Hematopoietic multipotent progenitor cell treated with erythropoietin and hydrocortisone succinate and interleukin-3 and kit ligand, for 6 days (in vitro differentiated cells): Measurements from ENCODE around the gene COX7A2.

Experiments used
- DNase-seq: peaks from one replicate; pipeline ENCODE4 v3.0.0-alpha.2; 2015

Gene COX7A2

DNA sequence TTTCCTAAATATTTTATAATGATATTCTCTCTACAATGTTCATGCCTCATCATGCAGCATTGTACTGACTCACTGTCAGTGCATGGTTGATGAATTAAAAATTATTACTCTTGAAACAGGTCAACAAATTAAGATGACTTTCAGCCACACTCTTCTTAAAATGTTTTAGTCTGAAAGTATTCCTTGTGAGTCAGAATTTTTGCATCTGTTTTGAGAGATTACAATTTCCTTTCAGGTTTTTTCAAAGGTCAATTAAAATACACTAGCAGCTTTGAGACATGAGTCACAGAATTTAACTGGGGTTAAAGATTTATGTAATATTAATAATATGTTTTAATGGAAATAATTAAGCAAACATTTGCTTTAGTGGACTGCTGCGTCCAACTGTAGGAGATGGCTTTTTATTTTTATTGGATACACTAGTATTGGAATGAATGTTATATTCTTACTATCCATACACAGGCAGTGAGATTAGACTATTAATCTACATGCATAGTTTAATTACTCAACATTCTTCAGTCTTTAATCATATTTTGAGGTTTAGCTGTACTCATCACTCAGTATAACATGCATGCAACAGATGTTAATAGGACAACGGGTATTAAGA lies 47.4 kb downstream of the COX7A2 start:
- no peak for DNase-seq

DNA sequence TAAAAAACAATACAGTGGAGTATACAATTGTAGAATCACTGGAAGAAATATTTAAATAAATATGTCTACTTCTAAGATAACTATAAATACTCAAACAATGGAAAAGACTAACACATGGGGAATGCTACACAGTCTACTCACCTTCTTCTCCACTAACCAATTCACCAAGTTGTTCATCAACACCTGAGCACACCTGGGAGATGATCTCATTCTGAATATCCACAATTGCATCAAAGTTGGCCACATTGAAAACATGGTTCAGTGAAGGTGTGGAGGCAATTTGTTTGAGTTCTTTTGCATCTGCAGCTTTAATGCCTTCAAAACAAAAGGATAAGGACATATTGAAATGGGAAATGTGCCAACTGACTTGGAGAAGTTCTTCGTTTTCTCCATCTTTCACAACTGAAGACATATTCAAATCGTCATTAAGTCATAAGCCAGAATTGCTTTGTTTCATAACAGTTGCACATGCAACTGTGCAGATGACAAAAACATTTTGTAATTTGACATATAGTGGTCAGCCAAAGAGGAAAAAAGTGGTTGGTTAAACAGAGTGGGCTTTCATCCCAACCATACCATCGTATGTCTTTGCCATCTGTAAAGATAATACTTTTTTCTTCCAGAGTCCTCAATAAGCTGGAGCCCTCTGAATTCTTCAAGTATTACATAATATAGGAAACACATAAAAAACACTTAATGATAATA lies 55.2 kb downstream of the COX7A2 start:
- DNase-seq = no peak
